Smooth muscle cell (in vitro differentiated cells): ENCODE data around the gene MTERF4. TPM values are rescaled to one million over a fixed set of nuclear protein-coding genes. Genes with fewer than 3 reads are reported as not detected.

Source experiments
- DNase-seq: peaks from one replicate; lab custom pipeline; 2025; ENCODE audit not compliant: unreplicated experiment; lab: John Stamatoyannopoulos, UW
- H2AFZ ChIP-seq: fragments of 200-600 bp; sonication (generic); 2 replicates; pipeline ENCODE4 v1.6.0; 2016; ENCODE audit warnings: antibody characterized with exemption, low read depth, mild to moderate bottlenecking
- H3F3A ChIP-seq: fragments of 200-600 bp; sonication (generic); 2 replicates; pipeline ENCODE4 v1.6.0; 2017; ENCODE audit warnings: antibody characterized with exemption, low read depth
- H3K27ac ChIP-seq: fragments of 200-600 bp; sonication (generic); 2 replicates; pipeline ENCODE4 v1.5.1; 2016; ENCODE audit warnings: low read depth, mild to moderate bottlenecking
- H3K27me3 ChIP-seq: fragments of 200-600 bp; sonication (generic); 2 replicates; pipeline ENCODE4 v1.6.1; 2016; ENCODE audit warnings: low read depth, mild to moderate bottlenecking
- H3K36me3 ChIP-seq: fragments of 200-600 bp; sonication (generic); 2 replicates; pipeline ENCODE4 v1.5.1; 2016; ENCODE audit warnings: low read depth
- H3K4me1 ChIP-seq: fragments of 200-600 bp; sonication (generic); 2 replicates; pipeline ENCODE4 v1.5.1; 2016; ENCODE audit warnings: low read depth
- H3K4me2 ChIP-seq: fragments of 200-600 bp; sonication (generic); 2 replicates; pipeline ENCODE4 v1.6.0; 2016; ENCODE audit warnings: mild to moderate bottlenecking
- H3K4me3 ChIP-seq: fragments of 200-600 bp; sonication (generic); 2 replicates; pipeline ENCODE4 v1.5.1; 2016; ENCODE audit warnings: mild to moderate bottlenecking
- H3K79me2 ChIP-seq: fragments of 200-600 bp; sonication (generic); 2 replicates; pipeline ENCODE4 v1.6.0; 2016; ENCODE audit warnings: low read depth, mild to moderate bottlenecking
- H3K9ac ChIP-seq: fragments of 200-600 bp; sonication (generic); 2 replicates; pipeline ENCODE4 v1.6.0; 2016; ENCODE audit warnings: low read depth
- H3K9me3 ChIP-seq: fragments of 200-600 bp; sonication (generic); replicated peaks from 2 replicates; pipeline ENCODE4 v1.5.1; 2016; ENCODE audit warnings: low read depth
- H4K20me1 ChIP-seq: fragments of 200-600 bp; sonication (generic); 2 replicates; pipeline ENCODE4 v1.6.0; 2016; ENCODE audit warnings: low read depth
- WGBS: methylation state at CpG from one replicate; pipeline ENCODE4 v1.1.7; 2016; ENCODE audit warnings: low lambda C conversion rate; 5-methylcytosine and 5-hydroxymethylcytosine counted together
- polyA plus RNA-seq: library from polyadenylated mRNA; unstranded; fragments of >200 nt; fragmentation: Nextera tagmentation; extraction: Ambion mirVana; gene quantifications from 2 replicates; pipeline ENCODE4 v1.2.1, GENCODE V29; 2016
- total RNA-seq: library from RNA; depleted of rRNA; stranded (reverse); fragments of >200 nt; gene quantifications from 2 replicates; pipeline ENCODE4 v1.2.3, GENCODE V29; 2014
- TF ChIP-seq, protein P1 (sequence below): fragments of 200-600 bp; sonication (generic); IDR thresholded peaks from 2 replicates; pipeline ENCODE4 v1.5.1; 2017; ENCODE audit warnings: borderline replicate concordance, mild to moderate bottlenecking, antibody characterized with exemption; ENCODE audit not compliant: insufficient read depth, poor library complexity, severe bottlenecking

MTERF4 gene
- total and polyA plus RNA-seq, 2 experiments from 2014 or later = 13.7 to 27.3 TPM

- 92% methylated on average over 21 of the region's 25 CpGs for WGBS
- no peaks in the 10 kb centered on the region for H3K36me3 ChIP-seq
Observed at GRCh38 chr2:241071677-241072111, 30.4 kb downstream of the MTERF4 start.

GRCh38 chr2:241070811-241071676 is 31.0 kb downstream of the MTERF4 start:
- H3K4me1 ChIP-seq = no peaks in the 10 kb centered on the region
- H3K9ac ChIP-seq = no peak overlapping the region
- H3K4me3 ChIP-seq = no peak overlapping the region
- no peaks in the 10 kb centered on the region for H3K36me3 ChIP-seq
- TF ChIP-seq, protein P1, sequence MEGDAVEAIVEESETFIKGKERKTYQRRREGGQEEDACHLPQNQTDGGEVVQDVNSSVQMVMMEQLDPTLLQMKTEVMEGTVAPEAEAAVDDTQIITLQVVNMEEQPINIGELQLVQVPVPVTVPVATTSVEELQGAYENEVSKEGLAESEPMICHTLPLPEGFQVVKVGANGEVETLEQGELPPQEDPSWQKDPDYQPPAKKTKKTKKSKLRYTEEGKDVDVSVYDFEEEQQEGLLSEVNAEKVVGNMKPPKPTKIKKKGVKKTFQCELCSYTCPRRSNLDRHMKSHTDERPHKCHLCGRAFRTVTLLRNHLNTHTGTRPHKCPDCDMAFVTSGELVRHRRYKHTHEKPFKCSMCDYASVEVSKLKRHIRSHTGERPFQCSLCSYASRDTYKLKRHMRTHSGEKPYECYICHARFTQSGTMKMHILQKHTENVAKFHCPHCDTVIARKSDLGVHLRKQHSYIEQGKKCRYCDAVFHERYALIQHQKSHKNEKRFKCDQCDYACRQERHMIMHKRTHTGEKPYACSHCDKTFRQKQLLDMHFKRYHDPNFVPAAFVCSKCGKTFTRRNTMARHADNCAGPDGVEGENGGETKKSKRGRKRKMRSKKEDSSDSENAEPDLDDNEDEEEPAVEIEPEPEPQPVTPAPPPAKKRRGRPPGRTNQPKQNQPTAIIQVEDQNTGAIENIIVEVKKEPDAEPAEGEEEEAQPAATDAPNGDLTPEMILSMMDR = no peak
- H3K79me2 ChIP-seq = no peaks in the 10 kb centered on the region
- H2AFZ ChIP-seq = no peak overlapping the region
- no peak overlapping the region for H3K27ac ChIP-seq
- no peak for DNase-seq
- no peaks in the 10 kb centered on the region for H4K20me1 ChIP-seq
- H3K27me3 ChIP-seq = no peaks in the 10 kb centered on the region
- H3K9me3 ChIP-seq = no peaks in the 10 kb centered on the region
- H3K4me2 ChIP-seq = no peak overlapping the region
- WGBS = 93% methylated on average over 31 of the region's 31 CpGs
- H3F3A ChIP-seq = no peaks in the 10 kb centered on the region

More at GRCh38 chr2:241071677-241072111, 30.4 kb downstream of the MTERF4 start:
- Histone ChIP-seq H3K9me3 (no peaks in the 10 kb centered on the region), H3K27me3 (no peaks in the 10 kb centered on the region), H3F3A (no peaks in the 10 kb centered on the region), H4K20me1 (no peaks in the 10 kb centered on the region), H3K27ac (no peak overlapping the region), H3K79me2 (no peaks in the 10 kb centered on the region), H3K9ac (no peak overlapping the region), H3K4me3 (no peak overlapping the region), H3K4me2 (no peak overlapping the region), H3K4me1 (no peaks in the 10 kb centered on the region), H2AFZ (no peak overlapping the region)
- DNase-seq = no peak
- TF ChIP-seq, protein P1 = no peak

- no peaks in the 10 kb centered on the region for H3K27me3 ChIP-seq
- no peak overlapping the region for H3K4me3 ChIP-seq
- no peaks in the 10 kb centered on the region for H3K36me3 ChIP-seq
- H3K27ac ChIP-seq = no peak overlapping the region
- H4K20me1 ChIP-seq = no peaks in the 10 kb centered on the region
- 98% methylated on average over 13 of the region's 13 CpGs for WGBS
- H2AFZ ChIP-seq = no peak overlapping the region
- H3K9me3 ChIP-seq = no peaks in the 10 kb centered on the region
- H3K4me2 ChIP-seq = no peak overlapping the region
- no peak for DNase-seq
- H3F3A ChIP-seq = no peaks in the 10 kb centered on the region
- H3K4me1 ChIP-seq = no peaks in the 10 kb centered on the region
- TF ChIP-seq, protein P1 = no peak
- H3K79me2 ChIP-seq = no peaks in the 10 kb centered on the region
- no peak overlapping the region for H3K9ac ChIP-seq
Observed at GRCh38 chr2:241070361-241070760, 31.7 kb downstream of the MTERF4 start.

DNA sequence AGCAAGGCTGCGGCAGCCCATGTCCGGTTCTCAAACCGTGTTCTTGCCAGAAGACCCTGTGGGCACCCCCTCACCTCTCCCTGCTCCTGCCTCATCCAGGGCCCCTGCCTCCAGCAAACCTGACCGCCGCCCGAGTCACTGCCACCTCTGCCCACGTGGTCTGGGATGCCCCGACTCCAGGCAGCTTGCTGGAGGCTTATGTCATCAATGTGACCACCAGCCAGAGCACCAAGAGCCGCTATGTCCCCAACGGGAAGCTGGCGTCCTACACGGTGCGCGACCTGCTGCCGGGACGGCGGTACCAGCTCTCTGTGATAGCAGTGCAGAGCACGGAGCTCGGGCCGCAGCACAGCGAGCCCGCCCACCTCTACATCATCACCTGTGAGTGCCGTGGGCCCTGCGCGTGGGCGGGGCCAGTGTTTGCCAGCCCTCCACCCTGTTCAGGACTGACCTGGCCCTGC is 32.2 kb downstream of the MTERF4 start:
- Histone ChIP-seq H2AFZ (no peak overlapping the region), H3K4me3 (no peak overlapping the region), H3K27ac (no peak overlapping the region), H3K4me2 (no peak overlapping the region), H3K9me3 (no peaks in the 10 kb centered on the region), H3K9ac (no peak overlapping the region), H3K27me3 (no peaks in the 10 kb centered on the region), H3K36me3 (no peaks in the 10 kb centered on the region), H4K20me1 (no peaks in the 10 kb centered on the region), H3F3A (no peaks in the 10 kb centered on the region), H3K79me2 (no peaks in the 10 kb centered on the region), H3K4me1 (no peaks in the 10 kb centered on the region)
- TF ChIP-seq, protein P1 = no peak
- no peak for DNase-seq
- 71% methylated on average over 26 of the region's 26 CpGs for WGBS
